Mammary epithelial cell (primary cell): Measurements from ENCODE around the gene SLC26A6.

Source experiments
- EZH2 ChIP-seq: IDR thresholded peaks from 2 replicates; pipeline ENCODE4 v1.6.1; 2012; ENCODE audit warnings: low read length, inconsistent platforms, borderline replicate concordance
- TF ChIP-seq, protein P1 (sequence below), 2 donors: IDR thresholded peaks in 1 of 2; conservative IDR thresholded peaks in 1 of 2; 2 replicates each; pipeline ENCODE4 v1.5.1; 2011 to 2012; ENCODE audit warnings: inconsistent platforms in 2 of 2, low read length in 2 of 2, mild to moderate bottlenecking in 2 of 2, control low read depth in 1 of 2, low read depth in 1 of 2; ENCODE audit not compliant: insufficient read depth in 1 of 2; ENCODE audit errors: extremely low read depth in 1 of 2

DNA sequence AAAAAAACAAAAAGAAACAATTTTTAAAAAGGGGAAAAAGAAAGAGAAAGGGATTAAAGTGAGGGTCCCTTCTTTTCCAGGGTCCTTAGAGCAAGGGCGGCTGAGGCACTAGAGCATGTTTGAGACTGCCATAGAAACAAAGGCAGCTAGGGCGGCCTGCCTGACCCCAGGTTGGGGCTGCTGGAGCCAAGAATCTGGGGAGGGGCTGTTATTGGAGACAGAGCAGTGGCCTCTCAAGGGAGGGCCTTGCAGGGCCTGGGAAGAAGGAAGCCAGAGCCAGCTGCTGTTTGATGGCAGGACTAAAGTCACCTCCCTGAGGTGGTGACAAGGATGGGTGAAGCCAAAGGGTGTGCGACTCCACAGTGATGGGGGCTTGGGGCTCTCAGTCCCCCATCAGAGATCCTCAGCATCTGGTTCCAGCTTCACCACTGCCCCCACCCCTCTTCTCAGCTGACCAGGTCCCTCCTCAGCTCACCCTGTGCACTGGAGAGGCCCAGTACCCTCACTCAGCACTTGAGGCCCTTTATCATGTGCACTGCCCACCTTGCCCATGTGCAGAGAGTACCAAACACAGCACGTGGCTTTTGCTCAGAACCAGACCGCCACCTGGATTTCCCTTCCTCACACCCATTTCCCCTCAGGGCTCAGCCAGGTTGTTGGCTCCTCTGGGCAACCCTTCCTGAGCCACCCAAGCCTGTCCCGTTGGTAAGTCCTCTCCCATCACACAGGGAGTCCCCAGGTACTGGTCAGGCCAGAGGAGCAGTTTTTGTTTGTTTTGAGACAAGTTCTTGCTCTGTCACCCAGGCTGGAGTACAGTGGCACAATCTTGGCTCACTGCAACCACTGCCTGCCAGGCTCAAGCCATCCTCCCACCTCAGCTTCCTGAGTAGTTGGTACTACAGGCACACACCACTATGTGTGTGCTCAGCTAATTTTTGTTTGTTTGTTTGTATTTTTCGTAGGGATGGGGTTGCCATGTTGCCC, 15.4 kb downstream of the SLC26A6 start:
- no peak for TF ChIP-seq EZH2
- TF ChIP-seq, protein P1, sequence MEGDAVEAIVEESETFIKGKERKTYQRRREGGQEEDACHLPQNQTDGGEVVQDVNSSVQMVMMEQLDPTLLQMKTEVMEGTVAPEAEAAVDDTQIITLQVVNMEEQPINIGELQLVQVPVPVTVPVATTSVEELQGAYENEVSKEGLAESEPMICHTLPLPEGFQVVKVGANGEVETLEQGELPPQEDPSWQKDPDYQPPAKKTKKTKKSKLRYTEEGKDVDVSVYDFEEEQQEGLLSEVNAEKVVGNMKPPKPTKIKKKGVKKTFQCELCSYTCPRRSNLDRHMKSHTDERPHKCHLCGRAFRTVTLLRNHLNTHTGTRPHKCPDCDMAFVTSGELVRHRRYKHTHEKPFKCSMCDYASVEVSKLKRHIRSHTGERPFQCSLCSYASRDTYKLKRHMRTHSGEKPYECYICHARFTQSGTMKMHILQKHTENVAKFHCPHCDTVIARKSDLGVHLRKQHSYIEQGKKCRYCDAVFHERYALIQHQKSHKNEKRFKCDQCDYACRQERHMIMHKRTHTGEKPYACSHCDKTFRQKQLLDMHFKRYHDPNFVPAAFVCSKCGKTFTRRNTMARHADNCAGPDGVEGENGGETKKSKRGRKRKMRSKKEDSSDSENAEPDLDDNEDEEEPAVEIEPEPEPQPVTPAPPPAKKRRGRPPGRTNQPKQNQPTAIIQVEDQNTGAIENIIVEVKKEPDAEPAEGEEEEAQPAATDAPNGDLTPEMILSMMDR (conservative IDR thresholded peaks at IDR 0.05 in 1 of 2, IDR thresholded peaks at IDR 0.05 in 1 of 2; ENCODE audit: extremely low read depth in 1 of 2, insufficient read depth in 1 of 2, low read depth in 1 of 2, low read length in 2 of 2) = no peak
